NCI-H146 treated with DMSO at 0.1 percent for 48 hours (cell line): ENCODE measurements around the gene ANKRD13B.

ENCODE experiments used
- DNase-seq: peaks from one replicate; lab custom pipeline; 2025; ENCODE audit not compliant: unreplicated experiment; lab: John Stamatoyannopoulos, UW

The ANKRD13B gene

GRCh38 chr17:29594519-29595090 lies 1.7 kb downstream of the ANKRD13B start:
- DNase-seq = no peak

GRCh38 chr17:29595107-29595942 lies 2.4 kb downstream of the ANKRD13B start:
- DNase-seq = no peak

GRCh38 chr17:29595943-29596774 lies 3.2 kb downstream of the ANKRD13B start:
- no peak for DNase-seq

GRCh38 chr17:29596811-29597210 lies 3.9 kb downstream of the ANKRD13B start:
- no peak for DNase-seq

- no peak for DNase-seq
These were observed 4.6 kb downstream of the ANKRD13B start for GRCh38 chr17:29597361-29598172.

- no peak for DNase-seq
These were observed 10.3 kb downstream of the ANKRD13B start for GRCh38 chr17:29603109-29603674.

GRCh38 chr17:29607557-29608195 lies 14.7 kb downstream of the ANKRD13B start:
- DNase-seq = no peak

GRCh38 chr17:29608986-29609385 lies 16.1 kb downstream of the ANKRD13B start:
- no peak for DNase-seq

GRCh38 chr17:29610395-29610794 lies 17.5 kb downstream of the ANKRD13B start:
- DNase-seq = no peak

GRCh38 chr17:29611351-29612093 lies 18.6 kb downstream of the ANKRD13B start:
- DNase-seq = no peak

GRCh38 chr17:29612094-29612403 lies 19.1 kb downstream of the ANKRD13B start:
- DNase-seq = no peak

GRCh38 chr17:29612404-29613280 lies 19.7 kb downstream of the ANKRD13B start:
- no peak for DNase-seq

GRCh38 chr17:29613352-29613837 lies 20.5 kb downstream of the ANKRD13B start:
- no peak for DNase-seq

GRCh38 chr17:29613856-29614255 lies 20.9 kb downstream of the ANKRD13B start:
- DNase-seq = no peak

- DNase-seq = no peak
These were observed 21.6 kb downstream of the ANKRD13B start for GRCh38 chr17:29614349-29615047.

- no peak for DNase-seq
These were observed 22.1 kb downstream of the ANKRD13B start for GRCh38 chr17:29615048-29615385.

- no peak for DNase-seq
These were observed 22.8 kb downstream of the ANKRD13B start for GRCh38 chr17:29615492-29616299.
